H1 (cell line): ENCODE data around the gene UBA5.

Experiments
- CEBPB ChIP-seq: IDR thresholded peaks from 2 replicates; pipeline ENCODE4 v1.6.1; 2012; ENCODE audit warnings: low read depth, low read length
- EGR1 ChIP-seq: IDR thresholded peaks from 2 replicates; pipeline ENCODE4 v1.6.1; 2011; ENCODE audit warnings: low read depth, low read length, borderline replicate concordance
- EP300 ChIP-seq, 2 experiments: IDR thresholded peaks; 1 replicate in 1 of 2; 2 replicates in 1 of 2; pipeline ENCODE4 v1.6.1; 2011 to 2012; ENCODE audit warnings: low read depth in 2 of 2, low read length in 2 of 2, mild to moderate bottlenecking in 2 of 2, borderline replicate concordance in 1 of 2, inconsistent platforms in 1 of 2, moderate library complexity in 1 of 2
- EZH2 ChIP-seq: fragments of 200-600 bp; sonication (generic); IDR thresholded peaks from 2 replicates; pipeline ENCODE4 v1.7.1; 2012; ENCODE audit warnings: low read depth, mild to moderate bottlenecking, moderate library complexity, low read length, inconsistent platforms; ENCODE audit not compliant: severe bottlenecking
- GABPA ChIP-seq: IDR thresholded peaks from 2 replicates; pipeline ENCODE4 v1.6.1; 2011; ENCODE audit warnings: mild to moderate bottlenecking, low read length, moderate library complexity, borderline replicate concordance; ENCODE audit not compliant: insufficient read depth
- JUN ChIP-seq: IDR thresholded peaks from 2 replicates; pipeline ENCODE4 v1.6.1; 2011; ENCODE audit warnings: low read depth, mild to moderate bottlenecking, improper control_type of control experiment, low read length
- KDM1A ChIP-seq: fragments of 200-600, 300-600 bp; sonication (generic); IDR thresholded peaks from 2 replicates; pipeline ENCODE4 v1.7.1; 2016; ENCODE audit warnings: mild to moderate bottlenecking, low read length, borderline replicate concordance
- NANOG ChIP-seq: IDR thresholded peaks from 2 replicates; pipeline ENCODE4 v1.6.1; 2011; ENCODE audit warnings: low read length, low read depth, mild to moderate bottlenecking, inconsistent platforms; ENCODE audit not compliant: insufficient read depth, poor library complexity, severe bottlenecking
- POLR2A ChIP-seq, 2 experiments: IDR thresholded peaks; 1 replicate in 1 of 2; 2 replicates in 1 of 2; pipeline ENCODE4 v1.6.1; 2011; ENCODE audit warnings: low read depth in 2 of 2, low read length in 2 of 2, mild to moderate bottlenecking in 2 of 2; ENCODE audit errors: control extremely low read depth in 1 of 2
- POLR2AphosphoS5 ChIP-seq: IDR thresholded peaks from 2 replicates; pipeline ENCODE4 v1.6.1; 2011; ENCODE audit warnings: low read depth, low read length
- TF ChIP-seq, protein P1 (sequence below), 3 experiments: IDR thresholded peaks; 1 replicate in 2 of 3; 2 replicates in 1 of 3; pipeline versions ENCODE4 v1.5.1 to v1.6.1; 2011; ENCODE audit warnings: low read length in 3 of 3, mild to moderate bottlenecking in 3 of 3, inconsistent platforms in 2 of 3, low read depth in 1 of 3, moderate library complexity in 1 of 3; ENCODE audit not compliant: insufficient read depth in 1 of 3; ENCODE audit errors: control extremely low read depth in 1 of 3

DNA sequence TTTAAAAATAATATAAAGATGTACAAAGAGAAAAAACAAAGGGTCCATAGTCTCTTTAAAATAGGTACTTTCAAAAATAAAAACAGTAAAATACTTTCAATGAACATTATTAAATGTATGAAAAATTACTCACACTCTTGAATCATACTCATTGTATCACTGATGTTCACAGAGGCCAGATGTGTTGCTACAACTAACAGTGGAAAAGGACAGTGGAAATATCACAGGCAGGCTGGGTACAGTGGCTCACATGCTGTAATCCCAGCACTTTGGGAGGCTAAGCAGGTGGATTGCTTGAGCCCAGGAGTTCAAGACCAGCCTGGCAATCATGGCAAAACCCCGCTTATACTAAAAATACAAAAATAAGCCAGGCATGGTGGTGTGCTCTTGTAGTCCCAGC is 35.3 kb downstream of the UBA5 start:
- TF ChIP-seq POLR2A (IDR thresholded peaks at IDR 0.05; ENCODE audit: control extremely low read depth in 1 of 2, low read depth in 2 of 2, low read length in 2 of 2) (no peak), CEBPB (no peak), GABPA (no peak), EP300 (IDR thresholded peaks at IDR 0.05; ENCODE audit: borderline replicate concordance in 1 of 2, low read depth in 2 of 2, low read length in 2 of 2) (no peak), POLR2AphosphoS5 (no peak), NANOG (no peak), KDM1A (no peak), EGR1 (no peak), JUN (no peak), EZH2 (no peak)
- TF ChIP-seq, protein P1, sequence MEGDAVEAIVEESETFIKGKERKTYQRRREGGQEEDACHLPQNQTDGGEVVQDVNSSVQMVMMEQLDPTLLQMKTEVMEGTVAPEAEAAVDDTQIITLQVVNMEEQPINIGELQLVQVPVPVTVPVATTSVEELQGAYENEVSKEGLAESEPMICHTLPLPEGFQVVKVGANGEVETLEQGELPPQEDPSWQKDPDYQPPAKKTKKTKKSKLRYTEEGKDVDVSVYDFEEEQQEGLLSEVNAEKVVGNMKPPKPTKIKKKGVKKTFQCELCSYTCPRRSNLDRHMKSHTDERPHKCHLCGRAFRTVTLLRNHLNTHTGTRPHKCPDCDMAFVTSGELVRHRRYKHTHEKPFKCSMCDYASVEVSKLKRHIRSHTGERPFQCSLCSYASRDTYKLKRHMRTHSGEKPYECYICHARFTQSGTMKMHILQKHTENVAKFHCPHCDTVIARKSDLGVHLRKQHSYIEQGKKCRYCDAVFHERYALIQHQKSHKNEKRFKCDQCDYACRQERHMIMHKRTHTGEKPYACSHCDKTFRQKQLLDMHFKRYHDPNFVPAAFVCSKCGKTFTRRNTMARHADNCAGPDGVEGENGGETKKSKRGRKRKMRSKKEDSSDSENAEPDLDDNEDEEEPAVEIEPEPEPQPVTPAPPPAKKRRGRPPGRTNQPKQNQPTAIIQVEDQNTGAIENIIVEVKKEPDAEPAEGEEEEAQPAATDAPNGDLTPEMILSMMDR (IDR thresholded peaks at IDR 0.05; ENCODE audit: control extremely low read depth in 1 of 3, insufficient read depth in 1 of 3, low read depth in 1 of 3, low read length in 3 of 3): no peak
